ENCODE data around the gene SLC49A3. TPM values are rescaled to one million over a fixed set of nuclear protein-coding genes. Genes with fewer than 3 reads are reported as not detected.

The SLC49A3 gene
- total and polyA plus RNA-seq, 2 experiments from 2014 or later = 1.3 to 3.7 TPM

GRCh38 chr4:654871-655463 lies 34.0 kb downstream of the SLC49A3 start (continued):
- TF ChIP-seq, protein P1, sequence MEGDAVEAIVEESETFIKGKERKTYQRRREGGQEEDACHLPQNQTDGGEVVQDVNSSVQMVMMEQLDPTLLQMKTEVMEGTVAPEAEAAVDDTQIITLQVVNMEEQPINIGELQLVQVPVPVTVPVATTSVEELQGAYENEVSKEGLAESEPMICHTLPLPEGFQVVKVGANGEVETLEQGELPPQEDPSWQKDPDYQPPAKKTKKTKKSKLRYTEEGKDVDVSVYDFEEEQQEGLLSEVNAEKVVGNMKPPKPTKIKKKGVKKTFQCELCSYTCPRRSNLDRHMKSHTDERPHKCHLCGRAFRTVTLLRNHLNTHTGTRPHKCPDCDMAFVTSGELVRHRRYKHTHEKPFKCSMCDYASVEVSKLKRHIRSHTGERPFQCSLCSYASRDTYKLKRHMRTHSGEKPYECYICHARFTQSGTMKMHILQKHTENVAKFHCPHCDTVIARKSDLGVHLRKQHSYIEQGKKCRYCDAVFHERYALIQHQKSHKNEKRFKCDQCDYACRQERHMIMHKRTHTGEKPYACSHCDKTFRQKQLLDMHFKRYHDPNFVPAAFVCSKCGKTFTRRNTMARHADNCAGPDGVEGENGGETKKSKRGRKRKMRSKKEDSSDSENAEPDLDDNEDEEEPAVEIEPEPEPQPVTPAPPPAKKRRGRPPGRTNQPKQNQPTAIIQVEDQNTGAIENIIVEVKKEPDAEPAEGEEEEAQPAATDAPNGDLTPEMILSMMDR (conservative IDR thresholded peaks at IDR 0.05; ENCODE audit: low read depth in 2 of 2) = no peak
- TF ChIP-seq JUNB (IDR thresholded peaks at IDR 0.05; ENCODE audit: unreplicated experiment) = no peak
- no peak for TF ChIP-seq STAT1 (IDR thresholded peaks at IDR 0.05; ENCODE audit: unreplicated experiment)
- TF ChIP-seq EZH2phosphoT487 (IDR thresholded peaks at IDR 0.05; ENCODE audit: unreplicated experiment) = no peak

DNA sequence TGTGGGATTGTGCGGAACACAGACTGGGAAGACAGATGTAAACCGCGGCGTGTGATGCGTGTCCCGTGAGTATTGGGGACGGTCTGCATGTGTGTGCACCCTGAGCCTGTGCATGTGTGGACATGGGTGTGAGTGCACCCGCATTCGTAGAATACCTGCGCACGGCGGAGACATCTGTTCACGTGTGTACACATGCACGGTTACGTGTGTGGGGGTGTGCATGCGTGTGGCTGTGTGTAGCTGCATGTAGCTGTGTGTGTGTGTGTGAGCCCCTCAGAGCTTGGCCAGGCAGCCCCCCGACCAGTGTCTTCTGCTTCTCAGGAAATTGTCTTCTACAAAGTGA lies 34.5 kb downstream of the SLC49A3 start:
- Histone ChIP-seq H3K27me3 (ENCODE audit: insufficient read depth) (no peaks in the 10 kb centered on the region), H2AFZ (no peak overlapping the region), H3K4me3 (no peak overlapping the region), H3F3A (replicated peaks; ENCODE audit: low read depth) (0 out of 2 replicates have a peak, but pooled peaks cover 2% of the 10 kb centered on the region), H3K9me2 (ENCODE audit: insufficient read depth) (no peaks in the 10 kb centered on the region), H3K27ac (ENCODE audit: low read depth) (no peak overlapping the region), H3K36me3 (ENCODE audit: insufficient read depth) (no peaks in the 10 kb centered on the region), H3K4me2 (no peak overlapping the region), H3K4me1 (ENCODE audit: insufficient read depth) (no peaks in the 10 kb centered on the region), H4K20me1 (replicated peaks; ENCODE audit: insufficient read depth) (no peaks in the 10 kb centered on the region), H3K79me2 (replicated peaks; ENCODE audit: insufficient read depth) (no peaks in the 10 kb centered on the region)
- Mint-ChIP-seq H3K4me3 (no peak overlapping the region), H3K27ac (no peak overlapping the region), H3K27me3 (ENCODE audit: insufficient read depth, low read depth, poor library complexity) (peaks cover 13% of the 10 kb centered on the region), H3K4me1 (no peaks in the 10 kb centered on the region; the same call in 2 of the 3 replicates), H3K36me3 (ENCODE audit: low read depth) (no peaks in the 10 kb centered on the region; the same call in 2 of the 3 replicates), H3K9me3 (no peaks in the 10 kb centered on the region)
- no peak for DNase-seq (ENCODE audit: low spot score)
- ATAC-seq = no peak
- no peak for TF ChIP-seq CREB1 (CRISPR knock-in tag; IDR thresholded peaks at IDR 0.05; ENCODE audit: low read depth)
- TF ChIP-seq EZH2 (IDR thresholded peaks at IDR 0.05; ENCODE audit: low read depth, unreplicated experiment) = no peak
- TF ChIP-seq ETS1 (IDR thresholded peaks at IDR 0.05) = no peak
- no peak for TF ChIP-seq ZNF331 (CRISPR knock-in tag; IDR thresholded peaks at IDR 0.05; ENCODE audit: low read depth)
- TF ChIP-seq, protein P1 (conservative IDR thresholded peaks at IDR 0.05; ENCODE audit: low read depth in 2 of 2) = no peak
- TF ChIP-seq JUNB (IDR thresholded peaks at IDR 0.05; ENCODE audit: unreplicated experiment) = no peak
- TF ChIP-seq, protein P2, sequence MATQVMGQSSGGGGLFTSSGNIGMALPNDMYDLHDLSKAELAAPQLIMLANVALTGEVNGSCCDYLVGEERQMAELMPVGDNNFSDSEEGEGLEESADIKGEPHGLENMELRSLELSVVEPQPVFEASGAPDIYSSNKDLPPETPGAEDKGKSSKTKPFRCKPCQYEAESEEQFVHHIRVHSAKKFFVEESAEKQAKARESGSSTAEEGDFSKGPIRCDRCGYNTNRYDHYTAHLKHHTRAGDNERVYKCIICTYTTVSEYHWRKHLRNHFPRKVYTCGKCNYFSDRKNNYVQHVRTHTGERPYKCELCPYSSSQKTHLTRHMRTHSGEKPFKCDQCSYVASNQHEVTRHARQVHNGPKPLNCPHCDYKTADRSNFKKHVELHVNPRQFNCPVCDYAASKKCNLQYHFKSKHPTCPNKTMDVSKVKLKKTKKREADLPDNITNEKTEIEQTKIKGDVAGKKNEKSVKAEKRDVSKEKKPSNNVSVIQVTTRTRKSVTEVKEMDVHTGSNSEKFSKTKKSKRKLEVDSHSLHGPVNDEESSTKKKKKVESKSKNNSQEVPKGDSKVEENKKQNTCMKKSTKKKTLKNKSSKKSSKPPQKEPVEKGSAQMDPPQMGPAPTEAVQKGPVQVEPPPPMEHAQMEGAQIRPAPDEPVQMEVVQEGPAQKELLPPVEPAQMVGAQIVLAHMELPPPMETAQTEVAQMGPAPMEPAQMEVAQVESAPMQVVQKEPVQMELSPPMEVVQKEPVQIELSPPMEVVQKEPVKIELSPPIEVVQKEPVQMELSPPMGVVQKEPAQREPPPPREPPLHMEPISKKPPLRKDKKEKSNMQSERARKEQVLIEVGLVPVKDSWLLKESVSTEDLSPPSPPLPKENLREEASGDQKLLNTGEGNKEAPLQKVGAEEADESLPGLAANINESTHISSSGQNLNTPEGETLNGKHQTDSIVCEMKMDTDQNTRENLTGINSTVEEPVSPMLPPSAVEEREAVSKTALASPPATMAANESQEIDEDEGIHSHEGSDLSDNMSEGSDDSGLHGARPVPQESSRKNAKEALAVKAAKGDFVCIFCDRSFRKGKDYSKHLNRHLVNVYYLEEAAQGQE (IDR thresholded peaks at IDR 0.05; ENCODE audit: unreplicated experiment) = no peak
- TF ChIP-seq EZH2phosphoT487 (IDR thresholded peaks at IDR 0.05; ENCODE audit: unreplicated experiment) = no peak
